ENCODE results near the gene MECR.
"Not testable (repeated sequence)": the region's sequence is repeated elsewhere in the genome, so short reads cannot be mapped to it uniquely, and the experiment has no call there.

MECR gene

DNA sequence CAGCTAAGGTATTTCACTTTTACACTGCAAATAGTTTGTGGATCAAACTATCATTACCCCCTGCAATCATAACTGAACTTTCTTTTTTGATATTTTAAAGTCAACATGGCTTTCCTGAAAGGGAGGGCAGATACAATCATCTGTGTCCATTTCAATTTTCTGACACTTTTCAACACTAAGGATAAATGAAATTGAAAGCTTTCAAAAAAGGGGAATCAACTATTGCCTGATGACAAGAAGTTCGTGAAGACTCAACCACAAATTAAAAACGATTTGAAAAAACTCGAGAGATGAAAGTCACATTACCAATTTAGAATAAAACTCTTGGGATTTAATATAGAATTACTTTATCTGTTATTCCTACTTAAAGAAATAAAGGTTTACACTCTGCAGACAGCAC is 60.8 kb downstream of the MECR start:
- no peak for DNase-seq (ENCODE audit: low read depth, low spot score)

DNA sequence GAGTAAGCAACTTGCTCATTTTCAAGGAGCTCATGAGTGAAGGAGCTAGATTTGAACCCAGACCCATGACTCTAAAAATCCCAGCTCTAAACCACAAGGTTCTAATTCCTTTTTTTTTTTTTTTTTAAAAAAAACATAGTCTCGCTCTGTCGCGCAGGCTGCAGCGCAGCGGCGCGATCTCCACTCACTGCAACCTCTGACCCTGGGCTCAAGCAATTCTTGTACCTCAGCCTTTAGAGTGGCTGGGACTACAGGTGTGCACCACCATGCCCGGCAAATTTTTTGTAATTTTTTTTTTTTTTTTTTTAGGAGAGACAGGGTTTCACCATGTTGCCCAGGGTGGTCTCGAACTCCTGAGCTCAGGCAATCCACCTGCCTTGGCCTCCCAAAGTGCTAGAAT is 62.8 kb downstream of the MECR start:
- no peak for DNase-seq (ENCODE audit: low read depth, low spot score)

DNA sequence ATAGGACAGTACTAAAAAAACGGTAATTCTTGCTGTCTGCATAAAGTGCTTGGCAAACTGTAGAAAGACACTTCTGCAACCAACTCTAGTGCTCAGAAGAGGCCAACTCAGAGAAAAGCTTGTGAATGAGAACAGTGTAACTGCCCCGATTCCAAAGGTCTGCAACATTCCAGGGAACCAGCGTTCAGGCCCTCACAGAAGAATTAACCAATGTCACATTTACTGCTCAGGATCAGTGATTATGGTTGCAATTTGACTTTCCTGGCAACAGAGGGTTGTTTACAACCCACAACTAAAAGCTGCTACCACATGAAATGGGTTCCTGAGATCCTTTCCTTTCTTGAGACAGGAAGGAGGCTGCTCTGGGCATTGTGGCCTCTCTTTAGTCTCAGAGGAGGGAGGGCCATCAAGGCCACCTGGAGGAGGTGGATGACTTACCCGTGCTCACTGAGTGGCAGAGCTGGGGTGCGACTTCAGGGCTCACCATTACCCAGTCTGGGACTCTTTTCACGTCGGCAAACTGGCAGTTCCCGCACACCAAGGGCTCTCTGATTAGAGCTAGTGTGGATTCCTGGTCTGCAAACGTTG is 64.3 kb downstream of the MECR start:
- DNase-seq (ENCODE audit: low read depth, low spot score), result no peak

DNA sequence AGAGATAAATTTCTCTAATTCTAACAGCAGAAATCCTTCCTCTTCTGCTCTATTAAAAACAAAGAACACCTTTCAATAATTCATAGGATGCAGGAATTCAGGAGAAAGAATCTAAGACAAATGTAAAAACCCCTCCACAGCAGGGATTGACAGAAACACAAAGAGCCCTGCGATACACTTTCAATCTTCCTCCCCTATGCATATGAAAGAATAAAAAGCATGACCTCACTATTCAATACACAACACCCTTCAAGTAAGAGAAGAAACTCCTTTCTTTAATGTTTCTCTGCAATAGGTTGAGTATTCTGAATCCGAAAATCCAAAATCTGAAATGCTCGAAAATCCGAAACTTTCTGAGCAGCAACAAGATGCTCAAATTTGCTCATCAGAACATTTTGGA is 66.1 kb downstream of the MECR start:
- DNase-seq (ENCODE audit: low read depth, low spot score), result no peak

DNA sequence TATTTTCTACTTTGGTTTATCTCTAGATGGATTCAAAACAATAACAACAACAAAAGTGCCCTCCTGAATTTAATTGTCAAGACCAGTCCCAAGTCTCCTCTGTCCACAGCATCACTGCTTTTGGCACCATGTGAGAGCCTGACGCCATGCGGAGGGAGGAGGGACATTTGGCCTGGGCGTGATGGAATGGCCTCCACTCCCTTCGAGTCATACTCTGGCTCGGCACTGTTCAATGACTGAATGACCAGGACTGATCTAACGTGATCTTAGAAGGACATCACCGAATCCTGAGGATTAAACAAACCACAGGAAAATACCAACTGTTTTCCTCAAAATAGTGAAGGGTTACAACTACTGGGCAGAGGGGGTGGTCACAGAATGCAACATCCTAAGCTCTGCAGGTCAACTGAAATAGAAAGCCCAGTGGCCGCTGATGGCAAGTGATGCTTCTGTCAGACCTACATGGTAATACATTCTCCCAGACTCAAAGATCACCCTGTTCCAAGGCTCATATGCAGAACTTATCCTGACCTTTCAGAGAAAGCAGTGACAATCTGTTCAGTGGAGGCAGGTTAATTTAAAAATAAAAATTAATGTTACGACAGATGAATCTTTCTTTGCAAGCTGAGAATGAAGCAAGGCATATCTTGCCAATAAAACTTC is 68.1 kb downstream of the MECR start:
- DNase-seq (ENCODE audit: low read depth, low spot score), result no peak

DNA sequence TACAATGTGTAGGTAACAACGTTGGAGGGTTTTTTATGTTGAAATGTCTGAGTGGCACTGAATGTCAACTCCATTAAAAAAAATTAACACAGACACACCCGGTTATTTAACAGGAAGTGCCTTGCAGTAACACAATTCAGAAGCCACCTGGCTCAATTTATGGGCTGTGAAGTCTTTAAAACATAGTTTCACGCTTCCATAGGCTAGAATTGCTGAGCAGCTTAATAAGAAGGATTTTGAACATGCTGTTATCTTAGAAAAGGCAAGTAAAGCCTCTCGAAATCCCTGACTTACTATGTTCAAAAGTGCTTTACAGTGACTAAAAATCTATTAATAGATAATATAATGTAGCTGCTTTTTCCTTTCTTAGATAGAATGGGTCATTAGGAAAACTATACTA is 68.7 kb downstream of the MECR start:
- no peak for DNase-seq (ENCODE audit: low read depth, low spot score)

DNA sequence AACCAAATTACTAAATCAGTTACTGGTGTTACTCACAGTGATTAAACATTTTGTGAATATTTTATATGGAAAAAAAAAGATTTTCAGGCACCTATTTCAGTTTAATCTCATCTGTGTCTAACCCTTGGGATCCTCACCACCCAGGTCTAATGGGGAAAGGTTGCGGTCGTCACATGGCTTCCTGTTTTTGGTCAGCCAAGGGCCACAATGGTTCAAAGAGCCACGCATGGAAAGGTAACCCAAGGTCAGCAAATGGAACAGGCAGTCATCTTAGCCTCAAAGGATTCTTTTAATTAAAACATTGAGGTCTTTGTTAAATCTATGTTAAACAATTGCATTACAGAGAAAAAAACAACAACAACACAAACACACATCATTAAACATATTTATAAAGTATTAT is 71.0 kb downstream of the MECR start:
- DNase-seq (ENCODE audit: low read depth, low spot score), result no peak

DNA sequence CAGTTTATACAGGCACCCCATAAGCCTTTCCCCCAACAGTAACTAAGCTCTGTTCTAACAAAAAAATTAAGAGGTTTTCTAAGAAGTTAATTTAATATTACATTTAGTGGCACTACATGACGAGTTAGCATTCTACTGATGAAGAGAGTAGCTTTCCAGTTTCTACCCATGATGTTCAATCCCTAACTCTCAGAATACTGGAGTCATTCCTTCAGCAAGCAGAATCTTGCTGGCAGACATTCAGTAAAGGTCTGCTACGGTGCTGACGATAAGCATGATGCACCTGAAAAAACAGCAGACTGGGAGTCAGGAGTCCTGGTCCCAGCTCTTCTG is 73.5 kb downstream of the MECR start:
- no peak for DNase-seq (ENCODE audit: low read depth, low spot score)

DNA sequence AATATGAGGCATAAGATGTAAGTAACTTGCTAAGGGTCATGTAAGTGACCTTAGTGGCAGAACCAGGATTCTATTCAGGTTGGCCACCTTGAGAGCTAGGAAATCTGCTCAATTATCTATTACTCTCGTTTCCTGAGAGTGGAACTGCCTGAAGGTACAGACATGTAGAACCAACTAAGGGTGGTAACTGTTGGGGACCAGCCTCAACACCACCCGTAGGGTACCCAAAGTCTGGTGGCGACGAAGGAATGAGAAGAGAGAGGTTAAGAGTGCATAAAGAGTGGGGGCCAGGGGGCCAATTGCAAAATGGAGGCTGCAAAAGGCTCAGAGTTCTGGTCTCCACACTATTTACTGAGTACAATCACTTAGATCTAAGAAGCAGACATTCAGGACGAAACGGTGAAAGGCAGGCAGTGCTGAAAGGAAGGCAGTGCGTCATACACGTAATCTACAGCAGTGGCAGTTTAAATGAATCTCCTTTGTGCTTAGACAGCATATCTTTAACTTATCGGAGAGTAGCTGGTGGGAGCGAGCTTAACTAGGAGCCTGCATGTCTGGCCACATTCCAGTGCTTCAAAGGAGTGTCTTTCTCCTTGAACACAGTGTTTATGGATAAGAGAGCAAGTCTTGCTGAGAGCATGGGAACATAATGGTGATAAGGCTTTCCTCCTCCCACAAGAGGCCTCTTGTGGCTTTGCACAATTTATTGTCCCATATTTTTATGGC is 74.0 kb downstream of the MECR start:
- no peak for DNase-seq (ENCODE audit: low read depth, low spot score)

DNA sequence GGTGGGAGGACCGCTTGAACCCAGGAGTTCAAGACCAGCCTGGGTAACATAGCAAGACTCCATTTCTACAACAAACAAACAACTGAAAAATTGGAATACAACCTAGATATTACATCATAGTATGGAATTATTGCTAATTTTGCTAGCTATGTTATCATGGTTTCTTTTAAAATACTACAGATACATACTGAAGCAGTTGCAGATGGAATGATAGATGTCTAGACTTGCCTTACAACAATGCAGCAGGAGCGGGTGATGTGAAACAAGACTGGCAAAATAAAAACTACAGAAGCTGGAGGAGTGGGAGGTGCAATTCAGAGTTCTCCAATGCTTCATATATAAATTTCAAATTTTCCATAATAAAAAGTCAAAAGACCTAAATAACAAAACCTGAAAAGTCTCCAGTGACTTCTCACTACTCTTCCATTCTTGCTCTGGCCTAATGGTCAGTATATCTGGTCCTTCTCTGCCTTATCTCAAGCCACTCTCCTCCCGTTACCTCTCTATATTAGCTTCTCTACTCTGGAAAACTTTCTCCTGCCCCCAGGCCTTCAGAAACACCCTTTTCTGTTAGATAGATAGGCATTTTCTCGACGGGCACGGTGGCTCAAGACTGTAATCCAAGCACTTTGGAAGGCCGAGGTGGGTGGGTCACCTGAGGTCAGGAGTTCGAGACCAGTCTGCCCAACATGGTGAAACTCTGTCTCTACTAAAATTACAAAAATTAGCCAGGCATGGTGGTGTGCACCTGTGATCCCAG is 78.5 kb downstream of the MECR start:
- DNase-seq (ENCODE audit: low read depth, low spot score), result no peak

DNA sequence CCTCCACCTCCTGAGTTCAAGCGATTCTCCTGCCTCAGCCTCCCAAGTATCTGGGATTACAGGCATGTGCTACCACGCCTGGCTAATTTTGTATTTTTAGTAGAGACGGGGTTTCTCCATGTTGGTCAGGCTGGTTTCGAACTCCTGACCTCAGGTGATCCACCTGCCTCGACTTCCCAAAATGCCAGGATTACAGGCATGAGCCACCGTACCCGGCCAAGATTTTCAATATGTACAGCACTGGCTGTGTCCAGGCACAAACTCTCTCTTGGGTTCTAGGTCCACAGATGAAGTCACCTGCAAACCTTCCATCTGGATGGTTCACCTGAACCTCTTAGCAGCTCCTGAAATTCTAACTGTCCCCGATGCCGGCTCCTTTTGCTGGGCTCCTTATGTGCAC is 80.4 kb downstream of the MECR start:
- not testable (repeated sequence) for DNase-seq (ENCODE audit: low read depth, low spot score)

DNA sequence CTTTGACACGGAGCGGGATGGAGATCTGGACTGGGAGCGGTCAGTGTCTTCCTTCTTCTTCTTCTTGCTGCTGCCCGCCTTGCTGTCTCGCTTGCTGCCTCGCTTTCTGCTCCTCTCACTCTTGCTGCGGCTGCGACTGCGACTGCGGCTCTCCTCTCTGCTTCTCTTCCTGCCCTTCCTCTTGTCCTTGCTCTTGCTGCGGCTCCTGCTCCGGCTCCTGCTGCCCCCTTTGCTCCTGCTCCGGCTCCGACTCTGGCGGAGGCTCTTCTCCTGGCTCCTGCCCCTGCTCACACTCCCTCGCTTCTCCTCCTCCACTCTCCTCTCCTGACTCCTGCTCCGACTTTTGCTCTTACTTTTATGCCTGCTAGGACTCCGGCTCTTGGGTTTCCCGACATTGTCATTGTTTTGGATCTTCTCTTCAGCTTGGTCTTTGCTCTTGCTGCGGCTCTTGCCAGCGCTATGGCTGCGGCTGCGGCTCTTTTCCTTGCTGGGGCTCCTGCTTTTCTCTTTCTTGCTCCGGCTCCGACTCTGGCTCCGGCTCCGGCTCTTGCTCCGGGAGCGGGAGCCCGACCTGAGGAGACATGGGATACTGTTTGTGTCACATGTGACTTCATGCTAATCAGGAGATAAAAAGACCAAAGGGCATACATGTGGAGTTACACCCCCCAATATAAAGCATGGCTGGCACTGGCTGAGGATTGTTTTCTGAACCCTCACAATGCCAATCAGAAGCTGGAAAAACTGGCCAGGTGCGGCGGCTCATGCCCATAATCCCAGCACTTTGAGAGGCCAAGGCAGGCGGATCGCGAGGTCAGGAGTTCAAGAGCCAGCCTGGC is 81.9 kb downstream of the MECR start:
- no peak for DNase-seq (ENCODE audit: low read depth, low spot score)

DNA sequence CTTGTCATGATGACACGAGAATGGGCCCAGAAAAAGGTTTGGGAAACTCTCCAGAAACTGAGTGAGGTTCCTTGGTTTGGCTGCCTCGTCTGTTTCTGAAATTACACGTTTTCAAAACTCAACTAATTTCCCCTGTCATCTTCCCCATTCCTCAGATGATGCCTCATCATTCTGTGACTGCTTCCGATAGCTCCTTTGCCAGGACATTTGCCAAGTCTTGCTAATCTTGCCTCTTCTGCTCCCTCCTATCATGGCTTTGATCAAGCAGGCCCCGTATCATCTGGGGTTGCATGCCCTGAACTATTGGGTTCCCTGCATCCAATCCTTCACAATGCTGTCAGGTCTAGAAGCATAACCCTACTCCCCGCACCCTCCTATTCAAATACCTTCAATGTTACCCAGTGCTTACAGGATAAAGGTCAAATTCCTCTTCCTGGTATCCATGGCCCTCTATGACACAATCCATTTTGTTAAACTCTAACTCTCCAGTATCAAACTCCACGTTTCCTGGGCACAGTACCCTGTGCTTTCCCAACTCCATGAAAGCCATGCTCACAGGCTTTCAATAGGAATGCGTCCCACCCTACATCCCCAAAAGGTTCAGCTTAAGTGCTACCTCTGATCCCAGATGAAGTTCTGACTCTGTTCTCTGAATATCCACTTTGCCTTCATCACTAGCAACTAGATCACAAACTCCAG is 84.8 kb downstream of the MECR start:
- no peak for DNase-seq (ENCODE audit: low read depth, low spot score)

DNA sequence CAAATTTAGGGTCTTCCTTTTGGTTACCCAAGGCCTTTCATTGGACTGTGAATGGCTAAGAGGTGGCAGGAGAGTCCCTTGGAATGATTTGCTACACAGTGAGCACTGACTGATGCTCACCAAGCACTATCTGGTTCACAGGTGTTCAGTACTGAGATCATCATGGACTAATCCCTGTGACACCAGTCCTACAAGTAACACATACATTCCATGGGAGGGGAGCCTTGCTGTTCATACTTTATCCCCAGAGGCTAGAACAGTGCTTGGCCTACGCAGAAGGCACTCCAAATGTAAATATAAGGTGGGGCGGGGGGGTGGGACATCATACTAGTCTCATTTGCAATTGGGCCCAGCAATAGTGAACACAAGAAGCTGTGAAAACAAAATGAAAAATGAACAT is 86.6 kb downstream of the MECR start:
- no peak for DNase-seq (ENCODE audit: low read depth, low spot score)

DNA sequence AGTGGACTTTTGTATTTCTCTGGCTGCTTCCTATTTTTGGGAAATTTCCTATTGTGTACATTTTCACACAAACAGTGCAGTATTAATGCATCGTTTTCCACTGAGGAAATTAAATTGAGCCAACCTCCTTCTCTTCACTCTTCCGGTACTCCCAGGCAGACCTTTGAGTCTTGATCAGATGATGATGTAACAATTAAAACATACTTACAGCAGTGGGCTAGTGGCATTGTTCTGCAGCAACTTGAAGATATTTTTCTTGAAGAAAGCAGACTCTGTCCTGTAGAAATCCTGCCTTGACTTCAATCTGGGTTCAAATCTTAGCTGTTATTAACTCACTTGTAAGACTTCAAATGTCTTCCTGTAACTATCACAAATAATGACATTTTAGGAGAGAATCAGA is 88.0 kb downstream of the MECR start:
- no peak for DNase-seq (ENCODE audit: low read depth, low spot score)

Measured in brain pericyte (primary cell).